ENCODE data around the gene GLTPD2.
"Not testable (repeated sequence)": the region's sequence is repeated elsewhere in the genome, so short reads cannot be mapped to it uniquely, and the experiment has no call there.

Gene GLTPD2

GRCh38 chr17:4811471-4811870 lies 22.7 kb downstream of the GLTPD2 start:
- DNase-seq: no peak

GRCh38 chr17:4812690-4813089 lies 23.9 kb downstream of the GLTPD2 start:
- DNase-seq: no peak

GRCh38 chr17:4815043-4815675 lies 26.4 kb downstream of the GLTPD2 start:
- no peak for DNase-seq

- DNase-seq: no peak
Measured at GRCh38 chr17:4816826-4817225, 28.1 kb downstream of the GLTPD2 start.

- no peak for DNase-seq
Measured at GRCh38 chr17:4818276-4818675, 29.5 kb downstream of the GLTPD2 start.

GRCh38 chr17:4822835-4823234 lies 34.1 kb downstream of the GLTPD2 start:
- no peak for DNase-seq

- no peak for DNase-seq
Measured at GRCh38 chr17:4823373-4824089, 34.8 kb downstream of the GLTPD2 start.

- no peak for DNase-seq
Measured at GRCh38 chr17:4827399-4827798, 38.6 kb downstream of the GLTPD2 start.

GRCh38 chr17:4832829-4833177 lies 44.0 kb downstream of the GLTPD2 start:
- not testable (repeated sequence) for DNase-seq

- peak; percentile 71 to 95 for DNase-seq
Measured at GRCh38 chr17:4833178-4833940, 44.6 kb downstream of the GLTPD2 start, which contains the start of gene MINK1. Gene MINK1, plus strand, starts transcription at chr17:4833340. Its CDS starts 244 bp downstream, at chr17:4833584.

- DNase-seq: no peak
Measured at GRCh38 chr17:4833941-4834680, 45.3 kb downstream of the GLTPD2 start.

GRCh38 chr17:4834681-4835020 lies 45.9 kb downstream of the GLTPD2 start:
- DNase-seq: no peak

GRCh38 chr17:4836221-4836620 lies 47.5 kb downstream of the GLTPD2 start:
- no peak for DNase-seq

- DNase-seq: no peak
Measured at GRCh38 chr17:4837471-4838308, 48.9 kb downstream of the GLTPD2 start.

GRCh38 chr17:4838309-4838785 lies 49.6 kb downstream of the GLTPD2 start:
- DNase-seq: no peak

GRCh38 chr17:4839221-4839620 lies 50.5 kb downstream of the GLTPD2 start:
- no peak for DNase-seq

Measured in NCI-H446 (cell line).